Panc1 (cell line): ENCODE data around the gene ARL13B. TPM values are rescaled to one million over a fixed set of nuclear protein-coding genes. Genes with fewer than 3 reads are reported as not detected.

Source experiments
- ATAC-seq: fragments of 200-7000 bp; cut with Tn5 transposase; 2 replicates; pipeline ENCODE4 v1.9.1; 2020; ENCODE audit warnings: mild to moderate bottlenecking, moderate library complexity
- BruUV-seq: library from RNA; stranded (reverse); fragments of 400-500 nt; replicated peaks from 2 replicates; lab custom pipeline; 2021; lab: Mats Ljungman, UMichigan
- CTCF ChIA-PET: fragments of 300-600 bp; sonication (Branson Sonifier 250); formaldehyde crosslinking; loops from one replicate; lab custom pipeline; 2022; ENCODE audit warnings: antibody characterized with exemption; lab: Charles Lee
- POLR2A ChIA-PET: fragments of 300-600 bp; sonication (Branson Sonifier 250); formaldehyde crosslinking; loops from one replicate; lab custom pipeline; 2022; ENCODE audit warnings: antibody characterized with exemption; lab: Charles Lee
- DNase-seq: peaks from one replicate; pipeline ENCODE4 v3.0.0-alpha.2; 2010; ENCODE audit warnings: low read depth, low spot score
- H3K27ac ChIP-seq: 2 replicates; pipeline ENCODE4 v1.5.1; 2011; ENCODE audit warnings: mild to moderate bottlenecking, low read length, inconsistent platforms
- H3K27me3 ChIP-seq: fragments of 200-500 bp; sonication (Bioruptor generic); 2 replicates; pipeline ENCODE4 v1.6.0; 2014; ENCODE audit warnings: low read length, inconsistent platforms; ENCODE audit not compliant: control insufficient read depth, insufficient read depth
- H3K36me3 ChIP-seq: fragments of 200-500 bp; sonication (Bioruptor generic); 2 replicates; pipeline ENCODE4 v1.5.1; 2014; ENCODE audit warnings: inconsistent platforms, mild to moderate bottlenecking, low read length, moderate library complexity; ENCODE audit not compliant: control insufficient read depth, insufficient read depth
- H3K4me1 ChIP-seq: 2 replicates; pipeline ENCODE4 v1.5.1; 2011; ENCODE audit warnings: inconsistent platforms, mild to moderate bottlenecking, low read length, moderate library complexity; ENCODE audit not compliant: control insufficient read depth, insufficient read depth
- H3K4me3 ChIP-seq, 2 experiments: 2 replicates each; pipeline ENCODE4 v1.5.1; 2011 to 2012; ENCODE audit warnings: low read depth in 2 of 2, low read length in 2 of 2, mild to moderate bottlenecking in 2 of 2, inconsistent platforms in 1 of 2, moderate library complexity in 1 of 2
- H3K9me3 ChIP-seq: fragments of 200-500 bp; sonication (Bioruptor generic); 2 replicates; pipeline ENCODE4 v1.5.1; 2014; ENCODE audit warnings: low read depth, mild to moderate bottlenecking, inconsistent platforms, low read length, moderate library complexity; ENCODE audit not compliant: control insufficient read depth, insufficient read depth
- CTCF ChIP-seq: fragments of 450-650 bp; IDR thresholded peaks from 2 replicates; pipeline ENCODE4 v1.5.1; 2017; ENCODE audit warnings: mild to moderate bottlenecking
- POLR2AphosphoS5 ChIP-seq: IDR thresholded peaks from 2 replicates; pipeline ENCODE4 v1.6.1; 2012; ENCODE audit warnings: mild to moderate bottlenecking, low read depth, low read length, moderate library complexity
- REST ChIP-seq, 2 experiments: IDR thresholded peaks; 2 replicates each; pipeline ENCODE4 v1.6.1; 2011 to 2012; ENCODE audit warnings: low read depth in 2 of 2, control low read depth in 1 of 2, low read length in 1 of 2, mild to moderate bottlenecking in 1 of 2, moderate library complexity in 1 of 2; ENCODE audit not compliant: insufficient read depth in 1 of 2
- SIN3A ChIP-seq: IDR thresholded peaks from 2 replicates; pipeline ENCODE4 v1.6.1; 2012; ENCODE audit warnings: low read depth, mild to moderate bottlenecking, low read length, moderate library complexity, borderline replicate concordance; ENCODE audit not compliant: insufficient read depth
- TCF7L2 ChIP-seq: IDR thresholded peaks from 2 replicates; pipeline ENCODE4 v1.6.1; 2011; ENCODE audit warnings: mild to moderate bottlenecking, low read depth, low read length, inconsistent platforms
- in situ Hi-C: cut with HindIII; loops from 2 replicates; pipeline ENCODE4 v1.10.0; 2016; ENCODE audit warnings: low sequenced_read_pairs, low pct_unique_long_range_greater_than_20kb
- intact Hi-C: fragments of 100-400 bp; cut with micrococcal nuclease; formaldehyde crosslinking; loops from one replicate; pipeline ENCODE4 v1.10.0; 2022; ENCODE audit not compliant: unreplicated experiment
- total RNA-seq: library from RNA; stranded (reverse); gene quantifications from one replicate; pipeline ENCODE4 v1.2.1, GENCODE V29; 2021; ENCODE audit not compliant: unreplicated experiment

Gene ARL13B
- total RNA-seq, 1 experiment from 2014 or later: 26.6 TPM

GRCh38 chr3:94082391-94082937 is 102.5 kb downstream of the ARL13B start:
- DNase-seq (no peak), ATAC-seq (no peak)
- Histone ChIP-seq H3K4me1 (no peaks in the 10 kb centered on the region), H3K36me3 (no peaks in the 10 kb centered on the region), H3K9me3 (no peaks in the 10 kb centered on the region), H3K27ac (no peak overlapping the region), H3K4me3 (no peak overlapping the region), H3K27me3 (no peaks in the 10 kb centered on the region)
- POLR2A ChIA-PET: no interaction called here
- TF ChIP-seq CTCF (no peak), POLR2AphosphoS5 (no peak), SIN3A (no peak), REST (IDR thresholded peaks at IDR 0.05; ENCODE audit: insufficient read depth in 1 of 2, low read depth in 2 of 2, low read length in 1 of 2) (no peak), TCF7L2 (no peak)
- in situ Hi-C loops: no loop called here
- BruUV-seq: no TSS peak
- CTCF ChIA-PET: no interaction called here
- intact Hi-C loops: no loop called here

- H3K9me3 ChIP-seq: no peaks in the 10 kb centered on the region
- in situ Hi-C loops (no loop called here), intact Hi-C loops (no loop called here)
- DNase-seq (no peak), ATAC-seq (no peak)
- no peaks in the 10 kb centered on the region for H3K4me1 ChIP-seq
- no peak overlapping the region for H3K4me3 ChIP-seq
- no peaks in the 10 kb centered on the region for H3K27me3 ChIP-seq
- POLR2A ChIA-PET: no interaction called here
- BruUV-seq: no TSS peak
- CTCF ChIA-PET: no interaction called here
- H3K36me3 ChIP-seq: no peaks in the 10 kb centered on the region
- no peak overlapping the region for H3K27ac ChIP-seq
- no peak for TF ChIP-seq SIN3A
- TF ChIP-seq CTCF: no peak
- no peak for TF ChIP-seq REST (IDR thresholded peaks at IDR 0.05; ENCODE audit: insufficient read depth in 1 of 2, low read depth in 2 of 2, low read length in 1 of 2)
- no peak for TF ChIP-seq TCF7L2
- no peak for TF ChIP-seq POLR2AphosphoS5
These were observed 103.3 kb downstream of the ARL13B start for GRCh38 chr3:94083261-94083660.
